Stimulated activated CD4-positive, alpha-beta T cell treated with anti-CD3 and anti-CD28 coated beads, Interleukin-15, amount 100 ng/mL, for 1 hour (primary cell): ENCODE data around the gene LMOD1.
"Not testable (repeated sequence)": the region's sequence is repeated elsewhere in the genome, so short reads cannot be mapped to it uniquely, and the experiment has no call there.

Experiments used
- DNase-seq, 2 donors: peaks; one replicate each; pipeline ENCODE4 v3.0.0-alpha.2; 2020; ENCODE audit warnings: low read depth in 1 of 2, low spot score in 1 of 2

LMOD1 gene

GRCh38 chr1:201876148-201876818 is 70.1 kb downstream of the LMOD1 start:
- no peak for DNase-seq

GRCh38 chr1:201874672-201875071 is 71.7 kb downstream of the LMOD1 start:
- no peak for DNase-seq

- no peak for DNase-seq
Observed at GRCh38 chr1:201870397-201870796, 76.0 kb downstream of the LMOD1 start.

GRCh38 chr1:201861448-201861847 is 84.9 kb downstream of the LMOD1 start:
- DNase-seq, result no peak

- no peak for DNase-seq
Observed at GRCh38 chr1:201859424-201859823, 86.9 kb downstream of the LMOD1 start.

GRCh38 chr1:201856722-201857121 is 89.6 kb downstream of the LMOD1 start:
- DNase-seq, result not testable (repeated sequence)

- no peak for DNase-seq
Observed at GRCh38 chr1:201851949-201852348, 94.4 kb downstream of the LMOD1 start.

- no peak for DNase-seq
Observed at GRCh38 chr1:201850053-201850397, 96.3 kb downstream of the LMOD1 start.

GRCh38 chr1:201849372-201850052 is 96.8 kb downstream of the LMOD1 start:
- no peak for DNase-seq

- DNase-seq, result no peak
Observed at GRCh38 chr1:201848230-201848629, 98.1 kb downstream of the LMOD1 start.

GRCh38 chr1:201847150-201847549 is 99.2 kb downstream of the LMOD1 start:
- DNase-seq, result no peak
